Esophagus muscularis mucosa (tissue), 4 donors: ENCODE results near the gene PREP.

Experiments
- EP300 ChIP-seq: sonication (generic); formaldehyde crosslinking; IDR thresholded peaks from one replicate; pipeline ENCODE4 v1.6.1; 2017; ENCODE audit warnings: antibody characterized with exemption
- POLR2A ChIP-seq: fragments of 450-650 bp; IDR thresholded peaks from one replicate; pipeline ENCODE4 v1.6.1; 2017; ENCODE audit warnings: antibody characterized with exemption, moderate library complexity, mild to moderate bottlenecking, low read depth
- TF ChIP-seq, protein P1 (sequence below), 3 experiments: fragments of 200-600 bp in 2 of 3; fragments of 450-650 bp in 1 of 3; sonication (generic) in 2 of 3; IDR thresholded peaks; one replicate each; pipeline ENCODE4 v1.5.1; 2017 to 2019; ENCODE audit warnings: antibody characterized with exemption in 3 of 3, mild to moderate bottlenecking in 2 of 3, moderate library complexity in 1 of 3

- TF ChIP-seq EP300 (no peak), POLR2A (no peak)
- TF ChIP-seq, protein P1, sequence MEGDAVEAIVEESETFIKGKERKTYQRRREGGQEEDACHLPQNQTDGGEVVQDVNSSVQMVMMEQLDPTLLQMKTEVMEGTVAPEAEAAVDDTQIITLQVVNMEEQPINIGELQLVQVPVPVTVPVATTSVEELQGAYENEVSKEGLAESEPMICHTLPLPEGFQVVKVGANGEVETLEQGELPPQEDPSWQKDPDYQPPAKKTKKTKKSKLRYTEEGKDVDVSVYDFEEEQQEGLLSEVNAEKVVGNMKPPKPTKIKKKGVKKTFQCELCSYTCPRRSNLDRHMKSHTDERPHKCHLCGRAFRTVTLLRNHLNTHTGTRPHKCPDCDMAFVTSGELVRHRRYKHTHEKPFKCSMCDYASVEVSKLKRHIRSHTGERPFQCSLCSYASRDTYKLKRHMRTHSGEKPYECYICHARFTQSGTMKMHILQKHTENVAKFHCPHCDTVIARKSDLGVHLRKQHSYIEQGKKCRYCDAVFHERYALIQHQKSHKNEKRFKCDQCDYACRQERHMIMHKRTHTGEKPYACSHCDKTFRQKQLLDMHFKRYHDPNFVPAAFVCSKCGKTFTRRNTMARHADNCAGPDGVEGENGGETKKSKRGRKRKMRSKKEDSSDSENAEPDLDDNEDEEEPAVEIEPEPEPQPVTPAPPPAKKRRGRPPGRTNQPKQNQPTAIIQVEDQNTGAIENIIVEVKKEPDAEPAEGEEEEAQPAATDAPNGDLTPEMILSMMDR (IDR thresholded peaks at IDR 0.05) = no peak
Observed at GRCh38 chr6:105346052-105346451, 56.8 kb downstream of the PREP start.
